Stimulated activated CD8-positive, alpha-beta memory T cell treated with anti-CD3 and anti-CD28 coated beads, Interleukin-12 subunit alpha, Interleukin-12 subunit beta, amount 100 ng/mL, for 4 hours (primary cell): ENCODE measurements around the gene IGSF3.
"Not testable (repeated sequence)": the region's sequence is repeated elsewhere in the genome, so short reads cannot be mapped to it uniquely, and the experiment has no call there.

ENCODE experiments used
- DNase-seq: peaks from one replicate; pipeline ENCODE4 v3.0.0-alpha.2; 2020; ENCODE audit warnings: low read depth

Gene IGSF3

GRCh38 chr1:116629441-116629840, 38.1 kb downstream of the IGSF3 start:
- DNase-seq = not testable (repeated sequence)

GRCh38 chr1:116628448-116628847, 39.1 kb downstream of the IGSF3 start:
- no peak for DNase-seq

GRCh38 chr1:116627357-116627756, 40.2 kb downstream of the IGSF3 start:
- not testable (repeated sequence) for DNase-seq

GRCh38 chr1:116626915-116627314, 40.6 kb downstream of the IGSF3 start:
- not testable (repeated sequence) for DNase-seq

GRCh38 chr1:116625155-116625554, 42.4 kb downstream of the IGSF3 start:
- DNase-seq = not testable (repeated sequence)

- no peak for DNase-seq
Observed at GRCh38 chr1:116624040-116624439, 43.5 kb downstream of the IGSF3 start.

- not testable (repeated sequence) for DNase-seq
Observed at GRCh38 chr1:116622496-116622895, 45.0 kb downstream of the IGSF3 start.

GRCh38 chr1:116621756-116622155, 45.8 kb downstream of the IGSF3 start:
- not testable (repeated sequence) for DNase-seq

- not testable (repeated sequence) for DNase-seq
Observed at GRCh38 chr1:116620392-116620791, 47.1 kb downstream of the IGSF3 start.

- not testable (repeated sequence) for DNase-seq
Observed at GRCh38 chr1:116619106-116619505, 48.4 kb downstream of the IGSF3 start.

GRCh38 chr1:116617808-116618207, 49.7 kb downstream of the IGSF3 start:
- not testable (repeated sequence) for DNase-seq

- DNase-seq = not testable (repeated sequence)
Observed at GRCh38 chr1:116613825-116614224, 53.7 kb downstream of the IGSF3 start.

- DNase-seq = not testable (repeated sequence)
Observed at GRCh38 chr1:116609801-116610371, 57.6 kb downstream of the IGSF3 start.

- not testable (repeated sequence) for DNase-seq
Observed at GRCh38 chr1:116608841-116609240, 58.7 kb downstream of the IGSF3 start.

GRCh38 chr1:116608151-116608550, 59.4 kb downstream of the IGSF3 start:
- DNase-seq = not testable (repeated sequence)

GRCh38 chr1:116607463-116607862, 60.1 kb downstream of the IGSF3 start:
- DNase-seq = not testable (repeated sequence)

- not testable (repeated sequence) for DNase-seq
Observed at GRCh38 chr1:116606067-116606466, 61.5 kb downstream of the IGSF3 start.

- no peak for DNase-seq
Observed at GRCh38 chr1:116605315-116605714, 62.2 kb downstream of the IGSF3 start.

GRCh38 chr1:116604408-116604807, 63.1 kb downstream of the IGSF3 start:
- DNase-seq = not testable (repeated sequence)

GRCh38 chr1:116603646-116604045, 63.9 kb downstream of the IGSF3 start:
- not testable (repeated sequence) for DNase-seq

GRCh38 chr1:116599369-116599768, 68.2 kb downstream of the IGSF3 start:
- not testable (repeated sequence) for DNase-seq

GRCh38 chr1:116598420-116599036, 69.0 kb downstream of the IGSF3 start:
- DNase-seq = not testable (repeated sequence)

- not testable (repeated sequence) for DNase-seq
Observed at GRCh38 chr1:116597388-116597787, 70.1 kb downstream of the IGSF3 start.
